Fibroblast of lung (primary cell): ENCODE data around the gene CA4. TPM values are rescaled to one million over a fixed set of nuclear protein-coding genes. Genes with fewer than 3 reads are reported as not detected.

Experiments used
- DNase-seq, 2 donors: peaks; one replicate each; pipeline versions ENCODE4 v3.0.0 to v3.0.0-alpha.2; 2010; ENCODE audit warnings: low read depth in 2 of 2
- H2AFZ ChIP-seq: 2 replicates; pipeline ENCODE4 v1.5.1; 2012; ENCODE audit warnings: low read length, control low read depth, inconsistent platforms
- H3K27ac ChIP-seq: 2 replicates; pipeline ENCODE4 v1.5.1; 2011; ENCODE audit warnings: low read length, control low read depth; ENCODE audit not compliant: insufficient read depth
- H3K27me3 ChIP-seq: 2 replicates; pipeline ENCODE4 v1.5.1; 2011; ENCODE audit warnings: mild to moderate bottlenecking, low read length; ENCODE audit not compliant: control insufficient read depth, insufficient read depth
- H3K36me3 ChIP-seq: 2 replicates; pipeline ENCODE4 v1.5.1; 2011; ENCODE audit warnings: low read length; ENCODE audit not compliant: control insufficient read depth, insufficient read depth
- H3K4me1 ChIP-seq: 2 replicates; pipeline ENCODE4 v1.5.1; 2011; ENCODE audit warnings: low read length; ENCODE audit not compliant: control insufficient read depth, insufficient read depth; ENCODE audit errors: extremely low read depth
- H3K4me2 ChIP-seq: 2 replicates; pipeline ENCODE4 v1.5.1; 2011; ENCODE audit warnings: low read length, control low read depth; ENCODE audit not compliant: insufficient read depth; ENCODE audit errors: extremely low read depth
- H3K4me3 ChIP-seq, 4 experiments: fragments of 200-600 bp in 1 of 4; sonication (generic) in 1 of 4; replicated peaks in 1 of 4; 2 replicates each; pipeline ENCODE4 v1.5.1; 2011 to 2016; ENCODE audit warnings: low read length in 4 of 4, low read depth in 3 of 4, mild to moderate bottlenecking in 3 of 4, control low read depth in 2 of 4, inconsistent platforms in 1 of 4, mixed read lengths in 1 of 4; ENCODE audit not compliant: insufficient read depth in 1 of 4; ENCODE audit errors: control extremely low read depth in 1 of 4
- H3K79me2 ChIP-seq: 2 replicates; pipeline ENCODE4 v1.5.1; 2012; ENCODE audit warnings: mild to moderate bottlenecking, low read length, inconsistent platforms; ENCODE audit not compliant: control insufficient read depth, insufficient read depth
- H3K9ac ChIP-seq: 2 replicates; pipeline ENCODE4 v1.5.1; 2011; ENCODE audit warnings: mild to moderate bottlenecking, low read length, control low read depth; ENCODE audit not compliant: insufficient read depth
- H3K9me3 ChIP-seq: 2 replicates; pipeline ENCODE4 v1.5.1; 2012; ENCODE audit warnings: low read depth, low read length; ENCODE audit not compliant: control insufficient read depth, insufficient read depth
- H4K20me1 ChIP-seq: 2 replicates; pipeline ENCODE4 v1.5.1; 2011; ENCODE audit warnings: low read length; ENCODE audit not compliant: control insufficient read depth, insufficient read depth; ENCODE audit errors: extremely low read depth
- CTCF ChIP-seq, 2 donors: IDR thresholded peaks in 1 of 2; conservative IDR thresholded peaks in 1 of 2; 1 replicate in 1 of 2; 2 replicates in 1 of 2; pipeline ENCODE4 v1.5.1; 2011 to 2012; ENCODE audit warnings: low read length in 2 of 2, control low read depth in 1 of 2, inconsistent platforms in 1 of 2, low read depth in 1 of 2, mild to moderate bottlenecking in 1 of 2
- EZH2 ChIP-seq: IDR thresholded peaks from 2 replicates; pipeline ENCODE4 v1.5.1; 2012; ENCODE audit warnings: low read length, control low read depth, mild to moderate bottlenecking; ENCODE audit errors: missing control alignments
- polyA plus RNA-seq, 2 donors: library from polyadenylated mRNA; depleted of rRNA in 1 of 2; stranded (reverse) in 1 of 2; unstranded in 1 of 2; fragments of >200 nt; gene quantifications; 2 replicates each; pipeline ENCODE4 v1.2.1, GENCODE V29; 2011 to 2012; ENCODE audit warnings: missing spikeins in 1 of 2
- total RNA-seq: library from RNA; depleted of rRNA; stranded (reverse); fragments of >200 nt; gene quantifications from 2 replicates; pipeline ENCODE4 v1.2.1, GENCODE V29; 2014

CA4 gene
- total and polyA plus RNA-seq, 2 donors (not counting 1 experiment from before 2014, with no cell fraction given) = not detected

GRCh38 chr17:60156746-60157145, 7.0 kb downstream of the CA4 start:
- TF ChIP-seq CTCF (conservative IDR thresholded peaks at IDR 0.05 in 1 of 2, IDR thresholded peaks at IDR 0.05 in 1 of 2; ENCODE audit: low read depth in 1 of 2, low read length in 2 of 2) = no peak
- TF ChIP-seq EZH2 = no peak
- H2AFZ ChIP-seq = no peak overlapping the region
- DNase-seq = no peak
- no peak overlapping the region for H3K4me2 ChIP-seq
- no peaks in the 10 kb centered on the region for H3K9me3 ChIP-seq
- H4K20me1 ChIP-seq = no peaks in the 10 kb centered on the region
- no peak overlapping the region for H3K27ac ChIP-seq
- peaks cover 17% of the 10 kb centered on the region for H3K27me3 ChIP-seq
- no peak overlapping the region for H3K9ac ChIP-seq
- no peak overlapping the region for H3K4me3 ChIP-seq
- H3K36me3 ChIP-seq = no peaks in the 10 kb centered on the region
- no peaks in the 10 kb centered on the region for H3K79me2 ChIP-seq
- H3K4me1 ChIP-seq = no peaks in the 10 kb centered on the region

- DNase-seq = no peak
- H4K20me1 ChIP-seq = no peaks in the 10 kb centered on the region
- H2AFZ ChIP-seq = no peak overlapping the region
- H3K4me2 ChIP-seq = no peak overlapping the region
- no peak overlapping the region for H3K9ac ChIP-seq
- TF ChIP-seq EZH2 (peak; percentile 32), CTCF (conservative IDR thresholded peaks at IDR 0.05 in 1 of 2, IDR thresholded peaks at IDR 0.05 in 1 of 2; ENCODE audit: low read depth in 1 of 2, low read length in 2 of 2) (no peak)
- H3K36me3 ChIP-seq = no peaks in the 10 kb centered on the region
- no peak overlapping the region for H3K4me3 ChIP-seq
- H3K9me3 ChIP-seq = no peaks in the 10 kb centered on the region
- H3K79me2 ChIP-seq = no peaks in the 10 kb centered on the region
- no peak overlapping the region for H3K27ac ChIP-seq
- peaks cover 10% of the 10 kb centered on the region for H3K27me3 ChIP-seq
- no peaks in the 10 kb centered on the region for H3K4me1 ChIP-seq
Observed at GRCh38 chr17:60157487-60158040, 7.8 kb downstream of the CA4 start.

- H3K9ac ChIP-seq = no peak overlapping the region
- no peak overlapping the region for H3K4me2 ChIP-seq
- H3K9me3 ChIP-seq = no peaks in the 10 kb centered on the region
- DNase-seq = no peak
- no peaks in the 10 kb centered on the region for H3K79me2 ChIP-seq
- H3K36me3 ChIP-seq = no peaks in the 10 kb centered on the region
- no peak overlapping the region for H2AFZ ChIP-seq
- no peaks in the 10 kb centered on the region for H4K20me1 ChIP-seq
- no peak overlapping the region for H3K4me3 ChIP-seq
- TF ChIP-seq EZH2 (no peak), CTCF (conservative IDR thresholded peaks at IDR 0.05 in 1 of 2, IDR thresholded peaks at IDR 0.05 in 1 of 2; ENCODE audit: low read depth in 1 of 2, low read length in 2 of 2) (no peak)
- peaks cover 9% of the 10 kb centered on the region for H3K27me3 ChIP-seq
- no peak overlapping the region for H3K27ac ChIP-seq
- no peaks in the 10 kb centered on the region for H3K4me1 ChIP-seq
Observed at GRCh38 chr17:60158751-60159478, 9.1 kb downstream of the CA4 start.
